B cell (primary cell): Measurements from ENCODE around the gene TTC32. TPM values are rescaled to one million over a fixed set of nuclear protein-coding genes. Genes with fewer than 3 reads are reported as not detected.

Experiments used
- ATAC-seq: fragments of 200-7000 bp; cut with Tn5 transposase; one replicate; pipeline ENCODE4 v1.10.0; 2021; ENCODE audit warnings: low read depth, mild to moderate bottlenecking, moderate number of reproducible peaks, moderate library complexity
- CTCF ChIA-PET: fragments of 350-600 bp; sonication (Branson Sonifier 250); formaldehyde crosslinking; loops from one replicate; lab custom pipeline; 2021; ENCODE audit warnings: antibody characterized with exemption, inconsistent platforms; lab: Charles Lee
- POLR2A ChIA-PET: fragments of 350-600 bp; sonication (Branson Sonifier 250); formaldehyde crosslinking; loops from one replicate; lab custom pipeline; 2021; ENCODE audit warnings: antibody characterized with exemption; lab: Charles Lee
- DNase-seq: peaks from one replicate; pipeline ENCODE4 v3.0.0; 2013
- H2AFZ ChIP-seq: 2 replicates; pipeline ENCODE4 v1.6.1; 2012; ENCODE audit warnings: mild to moderate bottlenecking, low read depth, low read length; ENCODE audit not compliant: insufficient read depth, poor library complexity, severe bottlenecking
- H3K27ac ChIP-seq, 2 donors: 1 replicate in 1 of 2; 2 replicates in 1 of 2; pipeline ENCODE4 v1.5.1; 2012 to 2013; ENCODE audit warnings: low read length in 2 of 2, mild to moderate bottlenecking in 2 of 2, moderate library complexity in 1 of 2
- H3K27me3 ChIP-seq, 4 experiments: fragments of 200-600 bp in 1 of 4; sonication (generic) in 1 of 4; replicated peaks in 1 of 4; 1 replicate in 2 of 4; 2 replicates in 2 of 4; pipeline versions ENCODE4 v1.6.1 to v1.7.0; 2013 to 2016; ENCODE audit warnings: low read length in 3 of 4, mild to moderate bottlenecking in 2 of 4, mixed read lengths in 1 of 4, moderate library complexity in 1 of 4; ENCODE audit not compliant: insufficient read depth in 4 of 4, control insufficient read depth in 3 of 4; ENCODE audit errors: control extremely low read depth in 1 of 4
- H3K36me3 ChIP-seq, 2 experiments: replicated peaks in 1 of 2; 1 replicate in 1 of 2; 2 replicates in 1 of 2; pipeline versions ENCODE4 v1.6.1 to v1.7.1; 2013; ENCODE audit warnings: low read length in 1 of 2; ENCODE audit not compliant: insufficient read depth in 2 of 2, control insufficient read depth in 1 of 2; ENCODE audit errors: control extremely low read depth in 1 of 2, extremely low read depth in 1 of 2
- H3K4me1 ChIP-seq, 2 donors: fragments of 200-600 bp in 1 of 2; sonication (generic) in 1 of 2; 1 replicate in 1 of 2; 2 replicates in 1 of 2; pipeline versions ENCODE4 v1.5.1 to v1.6.1; 2013 to 2017; ENCODE audit warnings: low read length in 2 of 2; ENCODE audit not compliant: control insufficient read depth in 2 of 2, insufficient read depth in 2 of 2
- H3K4me2 ChIP-seq: replicated peaks from 2 replicates; pipeline ENCODE3; 2012; ENCODE audit warnings: mild to moderate bottlenecking, low read depth, low read length; ENCODE audit not compliant: poor library complexity, severe bottlenecking
- H3K4me3 ChIP-seq, 5 experiments: fragments of 200-600 bp in 1 of 5; sonication (generic) in 1 of 5; 1 replicate in 3 of 5; 2 replicates in 2 of 5; pipeline versions ENCODE4 v1.5.1 to v1.7.0; 2011 to 2016; ENCODE audit warnings: low read length in 4 of 5, mild to moderate bottlenecking in 4 of 5, low read depth in 2 of 5, control low read depth in 1 of 5, moderate library complexity in 1 of 5; ENCODE audit not compliant: insufficient read depth in 1 of 5; ENCODE audit errors: control extremely low read depth in 1 of 5, extremely low read depth in 1 of 5
- H3K79me2 ChIP-seq: fragments of 200-600 bp; sonication (generic); one replicate; pipeline ENCODE4 v1.6.0; 2016; ENCODE audit warnings: low read length; ENCODE audit not compliant: control insufficient read depth, insufficient read depth
- H3K9ac ChIP-seq: fragments of 200-600 bp; sonication (generic); 2 replicates; pipeline ENCODE4 v1.6.1; 2017; ENCODE audit warnings: mild to moderate bottlenecking, low read length, moderate library complexity
- H3K9me3 ChIP-seq, 3 donors: one replicate each; pipeline versions ENCODE4 v1.6.1 to v1.7.1; 2013; ENCODE audit warnings: low read length in 2 of 3; ENCODE audit not compliant: control insufficient read depth in 2 of 3, insufficient read depth in 1 of 3; ENCODE audit errors: control extremely low read depth in 1 of 3
- H4K20me1 ChIP-seq: 2 replicates; pipeline ENCODE4 v1.6.0; 2012; ENCODE audit warnings: mild to moderate bottlenecking, low read length; ENCODE audit not compliant: insufficient read depth, control insufficient read depth, poor library complexity, severe bottlenecking
- H3K27ac Mint-ChIP-seq: one replicate; pipeline ENCODE4 v1.8.0; 2021; ENCODE audit warnings: mixed read lengths
- H3K27me3 Mint-ChIP-seq: one replicate; pipeline ENCODE4 v1.8.0; 2021; ENCODE audit warnings: mixed read lengths
- H3K4me1 Mint-ChIP-seq: one replicate; pipeline ENCODE4 v1.8.0; 2021; ENCODE audit warnings: mixed read lengths
- H3K4me3 Mint-ChIP-seq: one replicate; pipeline ENCODE4 v1.8.0; 2021; ENCODE audit warnings: mixed read lengths
- H3K9me3 Mint-ChIP-seq: one replicate; pipeline ENCODE4 v1.8.0; 2022; ENCODE audit warnings: mixed read lengths; ENCODE audit not compliant: insufficient read depth
- EZH2 ChIP-seq: IDR thresholded peaks from 2 replicates; pipeline ENCODE4 v1.6.1; 2012; ENCODE audit warnings: borderline replicate concordance, low read depth, mild to moderate bottlenecking, moderate library complexity, low read length; ENCODE audit not compliant: insufficient read depth, poor library complexity, severe bottlenecking
- WGBS: methylation state at CpG from one replicate; pipeline ENCODE4 v1.1.5; 2013; ENCODE audit warnings: missing lambda C conversion rate; ENCODE audit not compliant: insufficient coverage; 5-methylcytosine and 5-hydroxymethylcytosine counted together
- intact Hi-C: fragments of 100-400 bp; cut with micrococcal nuclease; formaldehyde crosslinking; loops from one replicate; pipeline ENCODE4 v1.10.0; 2022
- polyA plus RNA-seq: library from polyadenylated mRNA; depleted of rRNA; stranded (reverse); fragments of >200 nt; gene quantifications from 2 replicates; pipeline ENCODE4 v1.2.3, GENCODE V29; 2012
- total RNA-seq, 2 donors: library from RNA; stranded (reverse); fragments of 120-200 nt in 1 of 2; gene quantifications; 1 replicate in 1 of 2; 2 replicates in 1 of 2; pipeline versions ENCODE4 v1.2.3 to v1.2.4, GENCODE V29; 2013 to 2022
- TF ChIP-seq, protein P1 (sequence below): fragments of 200-600 bp; IDR thresholded peaks from one replicate; pipeline ENCODE4 v1.8.0; 2022; ENCODE audit warnings: antibody characterized with exemption, mild to moderate bottlenecking

Gene TTC32
- total and polyA plus RNA-seq, 2 donors (not counting 1 experiment from before 2014, with no cell fraction given) = 27.7 to 38.1 TPM

DNA sequence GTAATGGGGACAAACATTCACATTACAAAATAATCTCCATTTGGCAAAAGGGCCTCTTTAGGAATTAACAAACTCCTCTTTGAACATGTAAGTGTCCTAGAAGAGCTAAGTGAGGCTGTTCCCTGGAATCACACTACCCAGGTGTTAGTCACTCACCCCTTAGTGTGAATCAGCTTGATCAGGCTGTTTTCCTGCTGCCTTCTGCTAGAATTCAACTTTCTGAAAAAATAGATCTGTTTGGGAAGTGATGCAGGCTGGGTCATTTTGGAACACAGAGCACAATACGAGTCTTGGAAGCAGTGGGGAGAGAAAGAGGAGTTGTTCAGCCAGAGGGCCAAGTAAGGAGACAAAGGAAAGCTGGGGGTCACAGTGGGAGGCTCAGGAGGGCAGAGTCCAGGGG lies 40.0 kb downstream of the TTC32 start:
- Histone ChIP-seq H3K79me2 (no peaks in the 10 kb centered on the region), H3K9me3 (peaks cover 0 to 4% (median 0%) of the 10 kb centered on the region in 3 donors), H3K9ac (no peak overlapping the region), H3K36me3 (no peaks in the 10 kb centered on the region), H3K4me1 (peaks cover 6% of the 10 kb centered on the region in 2 donors), H3K27me3 (peaks cover 0 to 5% (median 0%) of the 10 kb centered on the region in 4 experiments), H3K4me2 (no peak overlapping the region), H3K4me3 (no peak overlapping the region), H2AFZ (no peak overlapping the region), H3K27ac (no peak overlapping the region), H4K20me1 (no peaks in the 10 kb centered on the region)
- Mint-ChIP-seq H3K27me3 (peaks cover 10% of the 10 kb centered on the region), H3K27ac (no peak overlapping the region), H3K9me3 (no peaks in the 10 kb centered on the region), H3K4me3 (no peak overlapping the region), H3K4me1 (no peaks in the 10 kb centered on the region)
- no peak for ATAC-seq
- DNase-seq = no peak
- no peak for TF ChIP-seq EZH2
- TF ChIP-seq, protein P1, sequence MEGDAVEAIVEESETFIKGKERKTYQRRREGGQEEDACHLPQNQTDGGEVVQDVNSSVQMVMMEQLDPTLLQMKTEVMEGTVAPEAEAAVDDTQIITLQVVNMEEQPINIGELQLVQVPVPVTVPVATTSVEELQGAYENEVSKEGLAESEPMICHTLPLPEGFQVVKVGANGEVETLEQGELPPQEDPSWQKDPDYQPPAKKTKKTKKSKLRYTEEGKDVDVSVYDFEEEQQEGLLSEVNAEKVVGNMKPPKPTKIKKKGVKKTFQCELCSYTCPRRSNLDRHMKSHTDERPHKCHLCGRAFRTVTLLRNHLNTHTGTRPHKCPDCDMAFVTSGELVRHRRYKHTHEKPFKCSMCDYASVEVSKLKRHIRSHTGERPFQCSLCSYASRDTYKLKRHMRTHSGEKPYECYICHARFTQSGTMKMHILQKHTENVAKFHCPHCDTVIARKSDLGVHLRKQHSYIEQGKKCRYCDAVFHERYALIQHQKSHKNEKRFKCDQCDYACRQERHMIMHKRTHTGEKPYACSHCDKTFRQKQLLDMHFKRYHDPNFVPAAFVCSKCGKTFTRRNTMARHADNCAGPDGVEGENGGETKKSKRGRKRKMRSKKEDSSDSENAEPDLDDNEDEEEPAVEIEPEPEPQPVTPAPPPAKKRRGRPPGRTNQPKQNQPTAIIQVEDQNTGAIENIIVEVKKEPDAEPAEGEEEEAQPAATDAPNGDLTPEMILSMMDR = no peak
- CTCF ChIA-PET = interaction anchor here (1.0 to 5.5 kb wide), 3 partner anchors 13 to 1342 kb away, joined by 3 to 103 read pairs (median 30); no protein-coding TSS in a partner anchor
- POLR2A ChIA-PET = no interaction called here
- 64% methylated on average over 1 of the region's 1 CpG for WGBS
- intact Hi-C loops = loop anchor here (5.0 kb wide), 1 partner anchor 980 kb away; no protein-coding TSS in a partner anchor

DNA sequence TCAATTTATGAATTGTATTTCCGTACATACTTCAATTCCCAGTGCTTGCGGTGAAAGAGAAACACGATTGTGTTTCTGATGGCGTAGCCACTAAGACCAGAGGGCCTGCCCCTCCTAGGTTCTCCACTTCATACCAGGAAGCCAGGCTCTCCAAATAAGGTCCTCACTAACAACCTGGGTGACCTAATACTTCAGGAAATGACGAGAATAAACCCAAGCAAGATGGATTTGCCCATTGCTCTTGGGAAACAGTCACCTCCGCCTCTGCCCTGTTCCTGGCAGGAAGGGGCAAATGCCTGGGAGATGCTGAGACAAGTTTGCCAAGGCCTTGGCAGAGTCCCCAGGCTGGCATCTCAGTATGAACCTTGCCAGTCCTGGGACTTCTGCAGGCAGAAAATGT lies 41.8 kb downstream of the TTC32 start:
- Histone ChIP-seq H2AFZ (no peak overlapping the region), H3K27me3 (peaks cover 0 to 5% (median 0%) of the 10 kb centered on the region in 4 experiments), H3K36me3 (no peaks in the 10 kb centered on the region), H3K4me3 (no peak overlapping the region), H3K27ac (no peak overlapping the region), H3K4me2 (no peak overlapping the region), H3K79me2 (no peaks in the 10 kb centered on the region), H3K4me1 (peaks cover 6% of the 10 kb centered on the region in 2 donors), H4K20me1 (no peaks in the 10 kb centered on the region), H3K9ac (no peak overlapping the region), H3K9me3 (peaks cover 0 to 4% (median 0%) of the 10 kb centered on the region in 3 donors)
- no peak for TF ChIP-seq EZH2
- TF ChIP-seq, protein P1 = no peak
- POLR2A ChIA-PET = no interaction called here
- no peaks in the 10 kb centered on the region for H3K9me3 Mint-ChIP-seq
- no peaks in the 10 kb centered on the region for H3K4me1 Mint-ChIP-seq
- DNase-seq = no peak
- H3K27ac Mint-ChIP-seq = no peak overlapping the region
- H3K27me3 Mint-ChIP-seq = peaks cover 17% of the 10 kb centered on the region
- WGBS = 92% methylated on average over 6 of the region's 6 CpGs
- ATAC-seq = no peak
- CTCF ChIA-PET = interaction anchor here (5.1 to 5.5 kb wide), 2 partner anchors 15 to 1340 kb away, joined by 30 to 103 read pairs; no protein-coding TSS in a partner anchor
- intact Hi-C loops = loop anchor here (5.0 kb wide), 1 partner anchor 978 kb away; no protein-coding TSS in a partner anchor
- no peak overlapping the region for H3K4me3 Mint-ChIP-seq
